SW480 (cell line): ENCODE results near the gene KLHL6.

Source experiments
- DNase-seq: peaks from one replicate; pipeline ENCODE4 v3.0.0-alpha.2; 2016; ENCODE audit warnings: low spot score

The KLHL6 gene

GRCh38 chr3:183566880-183567279 lies 11.4 kb upstream of the KLHL6 start:
- DNase-seq = no peak

- DNase-seq = no peak
Observed at GRCh38 chr3:183564046-183564445, 8.5 kb upstream of the KLHL6 start.

GRCh38 chr3:183563536-183563874 lies 8.0 kb upstream of the KLHL6 start:
- DNase-seq = no peak

GRCh38 chr3:183560607-183561006 lies 5.1 kb upstream of the KLHL6 start:
- DNase-seq = no peak

GRCh38 chr3:183558495-183558894 lies 3.0 kb upstream of the KLHL6 start:
- DNase-seq = no peak

GRCh38 chr3:183556722-183557121 lies 1.2 kb upstream of the KLHL6 start:
- no peak for DNase-seq

GRCh38 chr3:183554377-183554776 lies 1.1 kb downstream of the KLHL6 start:
- DNase-seq = no peak

GRCh38 chr3:183553334-183554026 lies 2.0 kb downstream of the KLHL6 start:
- DNase-seq = no peak

- no peak for DNase-seq
Observed at GRCh38 chr3:183551930-183552329, 3.6 kb downstream of the KLHL6 start.

GRCh38 chr3:183548262-183548769 lies 7.2 kb downstream of the KLHL6 start:
- DNase-seq = no peak

GRCh38 chr3:183546625-183547024 lies 8.9 kb downstream of the KLHL6 start:
- DNase-seq = no peak

GRCh38 chr3:183545708-183546107 lies 9.8 kb downstream of the KLHL6 start:
- no peak for DNase-seq

GRCh38 chr3:183542355-183542754 lies 13.2 kb downstream of the KLHL6 start:
- DNase-seq = no peak

GRCh38 chr3:183541738-183542137 lies 13.8 kb downstream of the KLHL6 start:
- no peak for DNase-seq

GRCh38 chr3:183541235-183541655 lies 14.3 kb downstream of the KLHL6 start:
- no peak for DNase-seq

GRCh38 chr3:183540501-183541234 lies 14.8 kb downstream of the KLHL6 start:
- DNase-seq = no peak

- DNase-seq = no peak
Observed at GRCh38 chr3:183539811-183540210, 15.7 kb downstream of the KLHL6 start.

- DNase-seq = no peak
Observed at GRCh38 chr3:183538486-183538885, 17.0 kb downstream of the KLHL6 start.

GRCh38 chr3:183537295-183537730 lies 18.2 kb downstream of the KLHL6 start:
- no peak for DNase-seq

GRCh38 chr3:183536238-183536880 lies 19.1 kb downstream of the KLHL6 start:
- no peak for DNase-seq

GRCh38 chr3:183534249-183534648 lies 21.3 kb downstream of the KLHL6 start:
- no peak for DNase-seq

- DNase-seq = no peak
Observed at GRCh38 chr3:183533412-183534132, 21.9 kb downstream of the KLHL6 start.
